Measurements from ENCODE around the gene SLIT3. TPM values are rescaled to one million over a fixed set of nuclear protein-coding genes. Genes with fewer than 3 reads are reported as not detected.

SLIT3 gene
- total RNA-seq, 1 donor from 2014 or later, result 3.2 TPM

DNA sequence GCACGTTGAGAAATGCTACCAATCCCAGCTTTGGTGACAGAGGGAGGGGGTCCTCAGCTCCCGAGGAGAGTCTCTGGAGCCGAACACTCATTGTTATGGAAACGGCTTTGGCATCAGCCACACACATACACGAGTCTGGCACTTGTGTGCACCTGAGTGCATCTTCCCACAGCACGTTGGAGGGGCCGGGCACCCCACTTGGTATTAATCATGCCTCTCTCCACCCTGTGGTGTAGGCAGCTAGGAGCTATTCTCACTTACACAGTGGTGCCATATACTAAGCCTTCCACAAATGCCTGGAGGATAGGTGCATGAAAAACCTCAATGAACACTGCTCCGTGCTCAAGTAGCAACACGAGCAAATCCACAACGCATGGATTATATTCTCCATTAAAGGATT lies 587.9 kb downstream of the SLIT3 start:
- H3K4me3 Mint-ChIP-seq (ENCODE audit: unreplicated experiment), result no peak overlapping the region
- no peaks in the 10 kb centered on the region for H3K27me3 Mint-ChIP-seq (ENCODE audit: unreplicated experiment)
- H3K27ac Mint-ChIP-seq (ENCODE audit: unreplicated experiment), result no peak overlapping the region
- no peak for DNase-seq (ENCODE audit: low spot score)
- TF ChIP-seq, protein P1, sequence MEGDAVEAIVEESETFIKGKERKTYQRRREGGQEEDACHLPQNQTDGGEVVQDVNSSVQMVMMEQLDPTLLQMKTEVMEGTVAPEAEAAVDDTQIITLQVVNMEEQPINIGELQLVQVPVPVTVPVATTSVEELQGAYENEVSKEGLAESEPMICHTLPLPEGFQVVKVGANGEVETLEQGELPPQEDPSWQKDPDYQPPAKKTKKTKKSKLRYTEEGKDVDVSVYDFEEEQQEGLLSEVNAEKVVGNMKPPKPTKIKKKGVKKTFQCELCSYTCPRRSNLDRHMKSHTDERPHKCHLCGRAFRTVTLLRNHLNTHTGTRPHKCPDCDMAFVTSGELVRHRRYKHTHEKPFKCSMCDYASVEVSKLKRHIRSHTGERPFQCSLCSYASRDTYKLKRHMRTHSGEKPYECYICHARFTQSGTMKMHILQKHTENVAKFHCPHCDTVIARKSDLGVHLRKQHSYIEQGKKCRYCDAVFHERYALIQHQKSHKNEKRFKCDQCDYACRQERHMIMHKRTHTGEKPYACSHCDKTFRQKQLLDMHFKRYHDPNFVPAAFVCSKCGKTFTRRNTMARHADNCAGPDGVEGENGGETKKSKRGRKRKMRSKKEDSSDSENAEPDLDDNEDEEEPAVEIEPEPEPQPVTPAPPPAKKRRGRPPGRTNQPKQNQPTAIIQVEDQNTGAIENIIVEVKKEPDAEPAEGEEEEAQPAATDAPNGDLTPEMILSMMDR (IDR thresholded peaks at IDR 0.05; ENCODE audit: unreplicated experiment), result no peak
- no peaks in the 10 kb centered on the region for H3K36me3 Mint-ChIP-seq (ENCODE audit: low read depth, unreplicated experiment)
- no peaks in the 10 kb centered on the region for H3K4me1 Mint-ChIP-seq (ENCODE audit: unreplicated experiment)
- no peaks in the 10 kb centered on the region for H3K9me3 Mint-ChIP-seq (ENCODE audit: unreplicated experiment)

DNA sequence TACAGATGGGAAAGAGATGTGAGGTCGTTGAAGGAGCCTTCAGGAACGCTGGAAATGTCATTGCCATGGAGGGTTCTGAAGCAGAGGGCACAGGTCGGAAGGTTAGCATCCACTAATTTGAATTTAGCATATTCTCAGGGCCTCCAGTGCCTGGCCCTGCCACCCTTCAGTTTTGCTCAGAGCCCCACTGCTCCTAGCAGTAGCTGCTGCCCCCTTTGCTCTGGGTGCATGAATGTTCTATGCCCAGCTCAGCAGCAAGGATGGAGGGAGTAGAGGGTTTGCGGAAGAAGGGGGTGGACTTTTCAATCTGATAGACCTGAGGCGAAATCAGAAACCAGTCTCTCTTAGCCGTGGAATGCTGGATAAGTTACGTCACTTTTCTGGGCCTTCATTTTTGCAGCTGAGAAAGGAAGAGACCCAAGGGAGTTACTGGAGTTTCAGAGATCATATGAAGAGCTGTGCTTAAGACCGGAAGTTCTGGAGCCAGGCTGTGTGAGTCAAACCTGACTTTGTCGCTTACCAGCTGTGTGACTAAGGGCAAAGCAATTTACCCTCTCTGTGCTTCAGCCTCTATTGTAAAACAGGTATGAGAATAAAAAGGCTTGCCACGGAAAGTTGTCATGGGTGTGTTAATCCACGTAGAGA lies 588.5 kb downstream of the SLIT3 start:
- Mint-ChIP-seq H3K36me3 (ENCODE audit: low read depth, unreplicated experiment) (no peaks in the 10 kb centered on the region), H3K27me3 (ENCODE audit: unreplicated experiment) (no peaks in the 10 kb centered on the region), H3K4me1 (ENCODE audit: unreplicated experiment) (no peaks in the 10 kb centered on the region), H3K27ac (ENCODE audit: unreplicated experiment) (no peak overlapping the region), H3K9me3 (ENCODE audit: unreplicated experiment) (no peaks in the 10 kb centered on the region), H3K4me3 (ENCODE audit: unreplicated experiment) (no peak overlapping the region)
- TF ChIP-seq, protein P1 (IDR thresholded peaks at IDR 0.05; ENCODE audit: unreplicated experiment), result no peak
- no peak for DNase-seq (ENCODE audit: low spot score)

DNA sequence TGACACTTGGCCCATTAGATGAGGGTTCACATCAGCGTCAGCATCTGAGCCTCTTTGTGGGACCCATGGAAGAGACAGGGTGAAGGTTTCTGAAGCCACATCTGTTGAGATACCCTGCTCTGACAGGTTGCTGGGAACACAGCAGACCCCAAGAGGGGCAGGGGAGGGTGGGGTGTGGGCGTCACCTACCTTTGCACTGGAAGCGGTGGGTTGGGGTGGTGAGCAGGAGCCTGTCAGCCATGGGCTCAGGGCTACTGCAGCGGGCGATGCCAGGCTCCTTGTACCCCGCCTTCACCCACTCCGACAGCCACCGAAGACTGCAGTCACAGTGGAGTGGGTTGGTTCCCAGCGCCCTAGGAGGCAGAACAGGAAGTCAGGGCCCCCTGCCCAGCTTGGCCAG lies 590.2 kb downstream of the SLIT3 start:
- TF ChIP-seq, protein P1 (IDR thresholded peaks at IDR 0.05; ENCODE audit: unreplicated experiment), result no peak
- no peaks in the 10 kb centered on the region for H3K9me3 Mint-ChIP-seq (ENCODE audit: unreplicated experiment)
- no peak overlapping the region for H3K27ac Mint-ChIP-seq (ENCODE audit: unreplicated experiment)
- H3K4me1 Mint-ChIP-seq (ENCODE audit: unreplicated experiment), result no peaks in the 10 kb centered on the region
- no peaks in the 10 kb centered on the region for H3K27me3 Mint-ChIP-seq (ENCODE audit: unreplicated experiment)
- H3K4me3 Mint-ChIP-seq (ENCODE audit: unreplicated experiment), result no peak overlapping the region
- no peaks in the 10 kb centered on the region for H3K36me3 Mint-ChIP-seq (ENCODE audit: low read depth, unreplicated experiment)
- DNase-seq (ENCODE audit: low spot score), result no peak

DNA sequence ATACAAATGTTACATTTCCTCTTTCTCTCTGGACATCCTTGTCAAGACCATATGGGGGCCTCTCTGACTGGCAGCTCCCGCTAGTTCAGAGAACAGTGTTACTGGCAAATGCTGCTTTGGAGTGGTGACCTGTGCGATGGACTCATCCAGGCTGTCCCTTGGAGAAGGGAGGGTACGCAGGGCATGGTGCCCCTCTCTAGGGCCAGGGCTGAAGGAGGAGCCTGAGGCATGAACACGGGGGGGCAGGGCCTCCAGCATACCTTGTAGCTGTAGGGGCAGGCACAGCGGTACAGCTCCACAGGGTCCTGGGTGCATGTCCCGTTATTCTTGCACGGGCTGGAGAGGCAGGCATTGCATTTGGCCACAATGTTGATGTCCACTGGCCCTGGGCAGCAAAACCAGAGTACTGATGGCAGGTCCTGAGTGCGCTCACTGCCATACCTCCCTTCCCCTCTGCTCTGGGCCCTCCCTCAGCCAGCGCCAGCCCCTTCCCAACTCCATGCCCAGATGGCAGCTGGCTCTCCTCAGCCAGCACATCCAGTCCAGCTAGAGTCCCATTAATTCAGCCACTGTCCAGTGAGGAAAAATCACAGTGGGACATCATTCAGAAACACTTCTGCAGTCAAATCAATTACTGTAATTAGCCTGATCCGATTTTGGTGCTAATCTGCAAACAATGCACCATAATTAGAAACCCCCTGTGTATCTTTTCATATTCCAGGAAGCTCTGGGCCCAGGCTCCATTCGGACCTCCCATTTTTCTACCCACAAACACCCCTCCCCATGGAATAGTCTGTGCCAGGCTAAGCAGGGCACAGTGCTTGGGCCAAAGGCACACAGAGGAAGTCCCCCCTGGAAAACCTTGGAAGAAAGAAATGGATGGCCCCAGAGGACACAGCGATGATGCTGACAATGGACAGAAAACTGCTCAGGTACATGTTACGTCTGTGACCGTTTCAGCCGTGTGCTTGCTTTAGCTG lies 592.9 kb downstream of the SLIT3 start:
- no peak overlapping the region for H3K4me3 Mint-ChIP-seq (ENCODE audit: unreplicated experiment)
- no peaks in the 10 kb centered on the region for H3K9me3 Mint-ChIP-seq (ENCODE audit: unreplicated experiment)
- H3K4me1 Mint-ChIP-seq (ENCODE audit: unreplicated experiment), result no peaks in the 10 kb centered on the region
- DNase-seq (ENCODE audit: low spot score), result no peak
- no peaks in the 10 kb centered on the region for H3K27me3 Mint-ChIP-seq (ENCODE audit: unreplicated experiment)
- TF ChIP-seq, protein P1 (IDR thresholded peaks at IDR 0.05; ENCODE audit: unreplicated experiment), result no peak
- H3K36me3 Mint-ChIP-seq (ENCODE audit: low read depth, unreplicated experiment), result no peaks in the 10 kb centered on the region
- H3K27ac Mint-ChIP-seq (ENCODE audit: unreplicated experiment), result no peak overlapping the region

DNA sequence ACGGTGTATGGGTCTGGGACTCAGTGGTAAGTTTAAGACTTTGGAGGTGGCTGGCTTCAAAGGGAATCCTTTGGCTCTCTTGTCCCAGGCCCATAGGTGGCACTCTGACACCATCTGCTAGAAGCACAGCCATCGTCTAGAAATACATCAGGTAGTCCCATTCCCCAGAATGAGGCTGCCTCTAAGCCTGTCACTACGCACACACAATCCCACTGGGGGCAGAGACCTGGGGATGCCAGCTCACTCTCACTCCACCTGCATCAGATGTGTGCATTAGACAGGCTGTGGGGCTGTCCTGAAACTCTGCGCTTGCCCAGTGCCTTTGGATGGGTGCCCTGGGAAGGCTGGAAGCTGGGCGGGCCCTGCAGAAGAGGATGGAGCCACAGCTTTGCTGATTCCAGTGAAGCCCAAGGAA lies 594.3 kb downstream of the SLIT3 start:
- Mint-ChIP-seq H3K9me3 (ENCODE audit: unreplicated experiment) (no peaks in the 10 kb centered on the region), H3K4me3 (ENCODE audit: unreplicated experiment) (no peak overlapping the region), H3K4me1 (ENCODE audit: unreplicated experiment) (no peaks in the 10 kb centered on the region), H3K36me3 (ENCODE audit: low read depth, unreplicated experiment) (no peaks in the 10 kb centered on the region), H3K27me3 (ENCODE audit: unreplicated experiment) (no peaks in the 10 kb centered on the region), H3K27ac (ENCODE audit: unreplicated experiment) (no peak overlapping the region)
- TF ChIP-seq, protein P1 (IDR thresholded peaks at IDR 0.05; ENCODE audit: unreplicated experiment), result peak; percentile 15
- DNase-seq (ENCODE audit: low spot score), result peak; percentile 51
